AG04450 (cell line): ENCODE results near the gene CMSS1. TPM values are rescaled to one million over a fixed set of nuclear protein-coding genes. Genes with fewer than 3 reads are reported as not detected.

ENCODE experiments used
- CTCF ChIA-PET: fragments of 300-600, 350-600 bp; formaldehyde crosslinking; extraction: SDS; loops from one replicate; lab custom pipeline; 2022; ENCODE audit warnings: antibody characterized with exemption, inconsistent platforms; lab: Charles Lee
- POLR2A ChIA-PET: fragments of 350-600 bp; formaldehyde crosslinking; extraction: SDS; loops from one replicate; lab custom pipeline; 2021; ENCODE audit warnings: antibody characterized with exemption, inconsistent platforms; lab: Yijun Ruan, JAX
- DNase-seq: peaks from one replicate; pipeline ENCODE4 v3.0.0-alpha.2; 2011; ENCODE audit warnings: low read depth, low spot score
- H3K27ac ChIP-seq: one replicate; pipeline ENCODE4 v1.5.1; 2012; ENCODE audit warnings: low read depth, low read length, control low read depth
- H3K27me3 ChIP-seq: one replicate; pipeline ENCODE4 v1.6.0; 2012; ENCODE audit warnings: low read length; ENCODE audit not compliant: control insufficient read depth, insufficient read depth
- H3K4me3 ChIP-seq: 2 replicates; pipeline ENCODE4 v1.5.1; 2011; ENCODE audit warnings: mild to moderate bottlenecking, low read depth, low read length, control low read depth
- H3K9me3 ChIP-seq: 2 replicates; pipeline ENCODE4 v1.5.1; 2012; ENCODE audit warnings: low read length; ENCODE audit not compliant: control insufficient read depth, insufficient read depth
- CTCF ChIP-seq: IDR thresholded peaks from 2 replicates; pipeline ENCODE4 v1.5.1; 2011; ENCODE audit warnings: low read depth, low read length, control low read depth, inconsistent platforms
- polyA plus RNA-seq: library from polyadenylated mRNA; depleted of rRNA; stranded (reverse); fragments of >200 nt; gene quantifications from 2 replicates; pipeline ENCODE4 v1.2.3, GENCODE V29; 2011

Gene CMSS1
- polyA plus RNA-seq, 1 experiment: 15.7 TPM

- Histone ChIP-seq H3K4me3 (no peak overlapping the region), H3K9me3 (no peaks in the 10 kb centered on the region), H3K27ac (no peak overlapping the region), H3K27me3 (no peaks in the 10 kb centered on the region)
- CTCF ChIA-PET: interaction anchor here (1.8 to 3.3 kb wide), 2 partner anchors 16 to 264 kb away, joined by 7 to 11 read pairs; no protein-coding TSS in a partner anchor
- TF ChIP-seq CTCF: no peak
- POLR2A ChIA-PET: no interaction called here
- DNase-seq: no peak
Observed at GRCh38 chr3:100106531-100107141, 289.0 kb downstream of the CMSS1 start.

GRCh38 chr3:100107221-100107814, 289.7 kb downstream of the CMSS1 start:
- POLR2A ChIA-PET: no interaction called here
- CTCF ChIA-PET: no interaction called here
- Histone ChIP-seq H3K4me3 (no peak overlapping the region), H3K27me3 (no peaks in the 10 kb centered on the region), H3K27ac (no peak overlapping the region), H3K9me3 (no peaks in the 10 kb centered on the region)
- TF ChIP-seq CTCF: no peak
- DNase-seq: no peak

DNA sequence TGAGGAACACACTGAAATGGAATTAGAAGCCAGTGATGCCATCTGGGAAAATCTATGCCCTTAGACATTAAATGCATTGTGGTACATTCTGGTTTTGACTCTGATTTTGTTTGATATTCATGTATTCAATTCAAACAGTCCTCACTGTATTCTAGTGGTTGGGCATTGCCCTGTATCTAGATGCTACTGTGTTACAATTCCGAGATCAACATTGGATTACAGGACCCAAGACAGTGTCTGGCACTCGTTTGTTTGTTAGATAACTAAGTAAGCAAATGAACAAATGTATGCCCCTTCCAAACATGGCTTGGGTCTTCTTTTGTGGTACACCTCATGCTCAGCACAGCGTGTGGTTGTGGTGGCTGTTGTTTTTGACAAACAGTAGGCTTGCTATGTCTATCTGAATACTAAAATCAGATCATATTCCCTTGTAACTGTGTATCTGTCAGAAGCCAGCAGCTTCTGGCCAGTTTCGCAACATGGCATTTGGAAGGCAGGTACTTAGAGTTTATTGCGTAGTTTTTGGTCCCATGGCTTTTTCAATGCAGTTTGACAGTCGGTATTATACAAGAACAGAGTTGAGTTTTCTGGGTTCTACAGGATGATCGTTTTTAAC, 290.9 kb downstream of the CMSS1 start:
- ChIA-PET POLR2A (no interaction called here), CTCF (no interaction called here)
- no peaks in the 10 kb centered on the region for H3K9me3 ChIP-seq
- no peak for TF ChIP-seq CTCF
- no peak overlapping the region for H3K27ac ChIP-seq
- no peak for DNase-seq
- H3K4me3 ChIP-seq: no peak overlapping the region
- no peaks in the 10 kb centered on the region for H3K27me3 ChIP-seq

DNA sequence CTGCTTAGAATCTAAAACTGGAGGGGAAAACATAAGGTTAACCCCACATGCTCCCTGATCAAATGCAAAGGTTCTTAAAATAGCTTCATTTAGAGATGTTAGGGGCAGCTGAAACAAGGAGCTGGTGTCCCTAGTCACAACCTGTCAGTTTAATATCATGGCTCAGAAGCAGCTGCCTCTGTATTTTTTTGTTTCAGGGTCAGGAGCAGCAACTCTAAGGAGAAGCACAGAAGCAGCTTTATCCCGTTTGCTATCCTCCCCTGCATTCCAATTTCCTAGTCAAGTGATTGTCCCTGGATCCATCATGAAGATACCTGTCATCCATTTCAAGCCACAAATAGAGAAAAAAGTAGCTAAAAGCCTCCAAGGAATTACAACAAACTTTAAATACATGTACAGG, 292.5 kb downstream of the CMSS1 start:
- ChIA-PET CTCF (interaction anchor here (1.3 to 1.5 kb wide), 2 partner anchors 21 to 41 kb away, joined by 3 to 4 read pairs; no protein-coding TSS in a partner anchor), POLR2A (no interaction called here)
- Histone ChIP-seq H3K9me3 (no peaks in the 10 kb centered on the region), H3K27ac (no peak overlapping the region), H3K4me3 (no peak overlapping the region), H3K27me3 (no peaks in the 10 kb centered on the region)
- TF ChIP-seq CTCF: no peak
- no peak for DNase-seq

DNA sequence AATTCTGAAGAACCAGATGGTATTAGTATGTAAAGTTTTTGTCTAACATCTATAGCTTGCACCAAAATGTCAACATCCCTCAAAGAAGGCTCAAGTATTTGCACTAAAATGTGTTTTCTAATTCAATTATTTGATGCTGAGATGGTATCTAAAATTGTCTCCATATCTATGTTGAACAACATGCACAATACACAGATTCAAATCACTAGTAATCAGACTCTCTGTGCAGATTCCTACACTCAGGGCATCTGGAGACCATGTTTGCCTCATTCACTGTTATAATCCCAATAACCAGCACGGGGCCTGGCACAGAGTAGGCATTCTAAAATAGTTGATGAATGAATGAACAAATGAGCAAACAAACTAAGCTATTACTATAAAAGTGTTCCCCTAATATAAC, 294.1 kb downstream of the CMSS1 start:
- no peak for TF ChIP-seq CTCF
- ChIA-PET POLR2A (no interaction called here), CTCF (interaction anchor here (0.9 kb wide), 1 partner anchor 21 kb away, joined by 3 read pairs; no protein-coding TSS in a partner anchor)
- H3K27me3 ChIP-seq: no peaks in the 10 kb centered on the region
- no peak overlapping the region for H3K27ac ChIP-seq
- DNase-seq: no peak
- no peaks in the 10 kb centered on the region for H3K9me3 ChIP-seq
- H3K4me3 ChIP-seq: no peak overlapping the region
